IPS DF 4.7 (cell line): ENCODE measurements around the gene ARHGEF7.
"Not testable (repeated sequence)": the region's sequence is repeated elsewhere in the genome, so short reads cannot be mapped to it uniquely, and the experiment has no call there.

Source experiments
- DNase-seq: peaks from one replicate; pipeline ENCODE4 v3.0.0-alpha.2; 2013; ENCODE audit warnings: low spot score; ENCODE audit errors: extremely low read depth

The ARHGEF7 gene

GRCh38 chr13:111189516-111189915 is 74.4 kb downstream of the ARHGEF7 start:
- not testable (repeated sequence) for DNase-seq

GRCh38 chr13:111193223-111193622 is 78.1 kb downstream of the ARHGEF7 start:
- not testable (repeated sequence) for DNase-seq

- DNase-seq: not testable (repeated sequence)
Measured at GRCh38 chr13:111194651-111195050, 79.5 kb downstream of the ARHGEF7 start.

- DNase-seq: not testable (repeated sequence)
Measured at GRCh38 chr13:111198732-111199378, 83.7 kb downstream of the ARHGEF7 start.

GRCh38 chr13:111201304-111201940 is 86.3 kb downstream of the ARHGEF7 start:
- no peak for DNase-seq

GRCh38 chr13:111202156-111202621 is 87.1 kb downstream of the ARHGEF7 start:
- no peak for DNase-seq

GRCh38 chr13:111202745-111203144 is 87.6 kb downstream of the ARHGEF7 start:
- DNase-seq: no peak

GRCh38 chr13:111203736-111204389 is 88.8 kb downstream of the ARHGEF7 start:
- DNase-seq: no peak

GRCh38 chr13:111204438-111205177 is 89.5 kb downstream of the ARHGEF7 start:
- DNase-seq: no peak

GRCh38 chr13:111206148-111206547 is 91.0 kb downstream of the ARHGEF7 start:
- no peak for DNase-seq

GRCh38 chr13:111209613-111210012 is 94.5 kb downstream of the ARHGEF7 start:
- no peak for DNase-seq

- no peak for DNase-seq
Measured at GRCh38 chr13:111210091-111210490, 95.0 kb downstream of the ARHGEF7 start.

- DNase-seq: no peak
Measured at GRCh38 chr13:111210544-111211469, 95.7 kb downstream of the ARHGEF7 start.

- DNase-seq: no peak
Measured at GRCh38 chr13:111211789-111212516, 96.8 kb downstream of the ARHGEF7 start.

- DNase-seq: no peak
Measured at GRCh38 chr13:111212517-111212873, 97.4 kb downstream of the ARHGEF7 start.

GRCh38 chr13:111213964-111214726 is 99.0 kb downstream of the ARHGEF7 start:
- no peak for DNase-seq

- no peak for DNase-seq
Measured at GRCh38 chr13:111215081-111216047, 100.3 kb downstream of the ARHGEF7 start.
